WTC11 (cell line): ENCODE measurements around the gene OGDH.

Experiments
- SMAD4 ChIP-seq: sonication (generic); formaldehyde crosslinking; IDR thresholded peaks from 2 replicates; pipeline ENCODE4 v1.8.0; 2022; ENCODE audit warnings: mild to moderate bottlenecking, missing genetic modification reagents
- ZNF138 ChIP-seq: sonication (generic); formaldehyde crosslinking; conservative IDR thresholded peaks from 2 replicates; pipeline ENCODE4 v1.8.1; 2022; ENCODE audit warnings: mild to moderate bottlenecking, moderate library complexity, missing genetic modification reagents
- TF ChIP-seq, protein P1 (sequence below): fragments of 200-600 bp; IDR thresholded peaks from 2 replicates; pipeline ENCODE4 v1.8.0; 2022; ENCODE audit warnings: antibody characterized with exemption

DNA sequence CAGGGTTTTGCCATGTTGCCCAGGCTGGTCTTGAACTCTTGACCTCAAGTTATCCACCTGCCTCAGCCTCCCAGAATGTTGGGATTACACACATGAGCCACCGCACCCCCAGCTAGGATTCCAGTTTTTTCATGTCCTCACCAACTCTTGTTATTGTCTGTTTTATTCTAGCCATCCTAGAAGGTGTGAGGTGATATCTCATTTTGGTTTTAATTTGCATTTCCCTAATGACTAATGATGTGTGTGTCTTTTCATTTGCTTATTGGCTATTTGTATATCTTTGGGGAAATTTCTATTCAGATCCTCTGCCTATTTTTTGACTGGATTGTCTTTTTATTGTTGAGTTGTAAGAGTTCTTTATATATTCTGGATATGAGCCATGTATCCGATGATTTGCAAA lies 83.0 kb downstream of the OGDH start:
- TF ChIP-seq, protein P1, sequence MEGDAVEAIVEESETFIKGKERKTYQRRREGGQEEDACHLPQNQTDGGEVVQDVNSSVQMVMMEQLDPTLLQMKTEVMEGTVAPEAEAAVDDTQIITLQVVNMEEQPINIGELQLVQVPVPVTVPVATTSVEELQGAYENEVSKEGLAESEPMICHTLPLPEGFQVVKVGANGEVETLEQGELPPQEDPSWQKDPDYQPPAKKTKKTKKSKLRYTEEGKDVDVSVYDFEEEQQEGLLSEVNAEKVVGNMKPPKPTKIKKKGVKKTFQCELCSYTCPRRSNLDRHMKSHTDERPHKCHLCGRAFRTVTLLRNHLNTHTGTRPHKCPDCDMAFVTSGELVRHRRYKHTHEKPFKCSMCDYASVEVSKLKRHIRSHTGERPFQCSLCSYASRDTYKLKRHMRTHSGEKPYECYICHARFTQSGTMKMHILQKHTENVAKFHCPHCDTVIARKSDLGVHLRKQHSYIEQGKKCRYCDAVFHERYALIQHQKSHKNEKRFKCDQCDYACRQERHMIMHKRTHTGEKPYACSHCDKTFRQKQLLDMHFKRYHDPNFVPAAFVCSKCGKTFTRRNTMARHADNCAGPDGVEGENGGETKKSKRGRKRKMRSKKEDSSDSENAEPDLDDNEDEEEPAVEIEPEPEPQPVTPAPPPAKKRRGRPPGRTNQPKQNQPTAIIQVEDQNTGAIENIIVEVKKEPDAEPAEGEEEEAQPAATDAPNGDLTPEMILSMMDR: no peak
- TF ChIP-seq SMAD4 (CRISPR knock-in tag) (no peak), ZNF138 (CRISPR knock-in tag) (no peak)
